WTC11 (cell line): ENCODE data around the gene TMC4. TPM values are rescaled to one million over a fixed set of nuclear protein-coding genes. Genes with fewer than 3 reads are reported as not detected.

ENCODE experiments used
- ATAC-seq: fragments of 200-7000 bp; cut with Tn5 transposase; 2 replicates; pipeline ENCODE4 v1.10.0; 2021; ENCODE audit warnings: mild to moderate bottlenecking, moderate library complexity
- CTCF ChIA-PET: fragments of 300-600 bp; sonication (Branson Sonifier 250); formaldehyde crosslinking; loops from one replicate; lab custom pipeline; 2021; ENCODE audit warnings: antibody characterized with exemption; lab: Charles Lee
- POLR2A ChIA-PET: fragments of 350-600 bp; sonication (Branson Sonifier 250); formaldehyde crosslinking; loops from one replicate; lab custom pipeline; 2021; ENCODE audit warnings: antibody characterized with exemption; lab: Charles Lee
- DNase-seq: peaks from one replicate; pipeline ENCODE4 v3.0.0; 2021; ENCODE audit warnings: low spot score
- H3K27ac Mint-ChIP-seq: 2 replicates; pipeline ENCODE4 v1.8.0; 2021; ENCODE audit warnings: mixed read lengths
- H3K27me3 Mint-ChIP-seq: 2 replicates; pipeline ENCODE4 v1.8.0; 2021; ENCODE audit warnings: low read depth, mild to moderate bottlenecking, moderate library complexity, mixed read lengths
- H3K36me3 Mint-ChIP-seq: 2 replicates; pipeline ENCODE4 v1.8.0; 2021; ENCODE audit warnings: mixed read lengths
- H3K4me1 Mint-ChIP-seq: 2 replicates; pipeline ENCODE4 v1.8.0; 2022; ENCODE audit warnings: mixed read lengths
- H3K4me3 Mint-ChIP-seq: 2 replicates; pipeline ENCODE4 v1.8.0; 2021; ENCODE audit warnings: mild to moderate bottlenecking, moderate library complexity, mixed read lengths
- H3K9me3 Mint-ChIP-seq: 2 replicates; pipeline ENCODE4 v1.8.0; 2021; ENCODE audit warnings: mixed read lengths
- CBFB ChIP-seq: sonication (generic); formaldehyde crosslinking; IDR thresholded peaks from 2 replicates; pipeline ENCODE4 v1.8.1; 2022; ENCODE audit warnings: mild to moderate bottlenecking, low read depth, missing genetic modification reagents
- CREB1 ChIP-seq: sonication (generic); formaldehyde crosslinking; IDR thresholded peaks from 2 replicates; pipeline ENCODE4 v1.8.0; 2023; ENCODE audit warnings: mild to moderate bottlenecking, missing genetic modification reagents
- E2F1 ChIP-seq: sonication (generic); formaldehyde crosslinking; IDR thresholded peaks from 2 replicates; pipeline ENCODE4 v1.8.0; 2022; ENCODE audit warnings: mild to moderate bottlenecking, missing genetic modification reagents
- GRHL2 ChIP-seq: fragments of 250-450 bp; sonication (Bioruptor Pico); IDR thresholded peaks from 2 replicates; pipeline ENCODE4 v1.8.0; 2022; ENCODE audit warnings: mild to moderate bottlenecking, moderate library complexity; ENCODE audit not compliant: insufficient replicate concordance, severe bottlenecking
- IRF2 ChIP-seq: sonication (generic); formaldehyde crosslinking; IDR thresholded peaks from 2 replicates; pipeline ENCODE4 v1.8.0; 2022; ENCODE audit warnings: low read depth, missing genetic modification reagents, borderline replicate concordance
- JAZF1 ChIP-seq: fragments of 250-450 bp; sonication (Bioruptor Pico); IDR thresholded peaks from 2 replicates; pipeline ENCODE4 v1.9.0; 2021; ENCODE audit warnings: moderate library complexity, mild to moderate bottlenecking, inconsistent platforms
- KAT7 ChIP-seq: sonication (generic); formaldehyde crosslinking; IDR thresholded peaks from 2 replicates; pipeline ENCODE4 v1.8.1; 2023; ENCODE audit warnings: missing genetic modification reagents, mild to moderate bottlenecking, borderline replicate concordance
- MYBL2 ChIP-seq: sonication (generic); formaldehyde crosslinking; IDR thresholded peaks from 2 replicates; pipeline ENCODE4 v1.8.1; 2023; ENCODE audit warnings: mild to moderate bottlenecking, moderate library complexity, missing genetic modification reagents
- NFE2L1 ChIP-seq: sonication (generic); formaldehyde crosslinking; IDR thresholded peaks from 2 replicates; pipeline ENCODE4 v1.8.1; 2023; ENCODE audit warnings: missing genetic modification reagents
- NR3C1 ChIP-seq: sonication (generic); formaldehyde crosslinking; conservative IDR thresholded peaks from 2 replicates; pipeline ENCODE4 v1.8.1; 2023; ENCODE audit warnings: low read depth, mild to moderate bottlenecking, missing genetic modification reagents
- PREB ChIP-seq: sonication (generic); formaldehyde crosslinking; IDR thresholded peaks from 2 replicates; pipeline ENCODE4 v1.8.1; 2022; ENCODE audit warnings: mild to moderate bottlenecking, missing genetic modification reagents, moderate library complexity, borderline replicate concordance
- RORB ChIP-seq: fragments of 250-450 bp; sonication (Bioruptor Pico); IDR thresholded peaks from 2 replicates; pipeline ENCODE4 v1.9.0; 2021; ENCODE audit warnings: mild to moderate bottlenecking
- SMAD3 ChIP-seq: sonication (generic); formaldehyde crosslinking; IDR thresholded peaks from 2 replicates; pipeline ENCODE4 v1.8.0; 2022; ENCODE audit warnings: missing genetic modification reagents, mild to moderate bottlenecking, borderline replicate concordance
- SP1 ChIP-seq: sonication (generic); formaldehyde crosslinking; conservative IDR thresholded peaks from 2 replicates; pipeline ENCODE4 v1.8.1; 2022; ENCODE audit warnings: missing genetic modification reagents
- STAT6 ChIP-seq: sonication (generic); formaldehyde crosslinking; conservative IDR thresholded peaks from 2 replicates; pipeline ENCODE4 v1.8.1; 2023; ENCODE audit warnings: mild to moderate bottlenecking, low read depth, missing genetic modification reagents, moderate library complexity
- TP53 ChIP-seq: sonication (generic); formaldehyde crosslinking; IDR thresholded peaks from 2 replicates; pipeline ENCODE4 v1.8.1; 2023; ENCODE audit warnings: mild to moderate bottlenecking, missing genetic modification reagents
- ZBTB43 ChIP-seq: sonication (generic); formaldehyde crosslinking; IDR thresholded peaks from 2 replicates; pipeline ENCODE4 v1.8.1; 2023; ENCODE audit warnings: mild to moderate bottlenecking, missing genetic modification reagents
- ZMAT4 ChIP-seq: fragments of 250-450 bp; sonication (Bioruptor Pico); IDR thresholded peaks from 2 replicates; pipeline ENCODE4 v1.9.0; 2021; ENCODE audit warnings: mild to moderate bottlenecking
- ZNF232 ChIP-seq: sonication (generic); formaldehyde crosslinking; IDR thresholded peaks from 2 replicates; pipeline ENCODE4 v1.8.0; 2022; ENCODE audit warnings: mild to moderate bottlenecking, missing genetic modification reagents
- ZNF396 ChIP-seq: fragments of 250-450 bp; sonication (Bioruptor Pico); IDR thresholded peaks from 2 replicates; pipeline ENCODE4 v1.8.0; 2021; ENCODE audit warnings: mild to moderate bottlenecking, moderate library complexity, borderline replicate concordance
- ZNF425 ChIP-seq: fragments of 250-450 bp; sonication (Bioruptor Pico); conservative IDR thresholded peaks from 2 replicates; pipeline ENCODE4 v1.9.0; 2021; ENCODE audit warnings: mild to moderate bottlenecking
- ZSCAN18 ChIP-seq: fragments of 250-450 bp; sonication (Bioruptor Pico); IDR thresholded peaks from 2 replicates; pipeline ENCODE4 v2.1.2; 2022; ENCODE audit warnings: mild to moderate bottlenecking, moderate library complexity
- total RNA-seq: library from RNA; stranded (reverse); gene quantifications from 3 replicates; pipeline ENCODE4 v1.2.3, GENCODE V29; 2021

TMC4 gene
- total RNA-seq, 1 experiment from 2014 or later: 9.3 TPM

- no peaks in the 10 kb centered on the region for H3K9me3 Mint-ChIP-seq
- peaks cover 3% of the 10 kb centered on the region; the same call in 1 of the 2 replicates for H3K27me3 Mint-ChIP-seq
- peak overlapping the region; percentile 85 for H3K4me3 Mint-ChIP-seq
- ATAC-seq (no peak), DNase-seq (no peak)
- H3K36me3 Mint-ChIP-seq: peaks cover 37% of the 10 kb centered on the region
- POLR2A ChIA-PET: interaction anchor here (1.0 to 4.3 kb wide), 7 partner anchors 9 to 106 kb away, joined by 3 to 25 read pairs (median 4); partner anchors contain the start of genes CNOT3, LENG1, RPS9 and TMC4
- no peak for TF ChIP-seq RORB (CRISPR knock-in tag)
- no peak for TF ChIP-seq MYBL2 (CRISPR knock-in tag)
- no peak for TF ChIP-seq ZNF425 (CRISPR knock-in tag)
- no peak for TF ChIP-seq SP1 (CRISPR knock-in tag)
- no peak for TF ChIP-seq CREB1 (CRISPR knock-in tag)
- no peak for TF ChIP-seq ZNF232 (CRISPR knock-in tag)
- no peak for TF ChIP-seq GRHL2
- no peak for TF ChIP-seq CBFB (CRISPR knock-in tag)
- TF ChIP-seq ZNF396: no peak
- TF ChIP-seq ZSCAN18 (CRISPR knock-in tag): no peak
- TF ChIP-seq ZMAT4 (CRISPR knock-in tag): no peak
- TF ChIP-seq SMAD3 (CRISPR knock-in tag): no peak
- no peak for TF ChIP-seq JAZF1 (CRISPR knock-in tag)
- no peak for TF ChIP-seq IRF2
- H3K27ac Mint-ChIP-seq: peak overlapping the region; percentile 93
- CTCF ChIA-PET: interaction anchor here (0.6 to 4.2 kb wide), 12 partner anchors 9 to 1312 kb away, joined by 3 to 84 read pairs (median 4); partner anchors contain the start of gene TMC4
- peaks cover 31% of the 10 kb centered on the region for H3K4me1 Mint-ChIP-seq
Observed at GRCh38 chr19:54191811-54192453, 19.0 kb upstream of the TMC4 start.

GRCh38 chr19:54191011-54191810 is 18.3 kb upstream of the TMC4 start, which contains the start of gene TSEN34:
Gene TSEN34 (plus strand): TSS chr19:54191308. CDS start chr19:54191365, 57 bp downstream.
- ChIA-PET POLR2A (interaction anchor here (1.0 to 4.3 kb wide), 10 partner anchors 10 to 126 kb away, joined by 3 to 25 read pairs (median 4); partner anchors contain the start of genes CNOT3, LENG1, RPS9 and TMC4), CTCF (interaction anchor here (1.0 to 4.2 kb wide), 12 partner anchors 10 to 292 kb away, joined by 3 to 84 read pairs (median 4); partner anchors contain the start of gene TMC4)
- peak; percentile 1 for ATAC-seq
- DNase-seq: peak; percentile 80
- Mint-ChIP-seq H3K27ac (peak within 1 kb of the TSS; percentile 100), H3K27me3 (peaks cover 3% of the 10 kb centered on the region; the same call in 1 of the 2 replicates), H3K4me3 (peak within 1 kb of the TSS; percentile 85), H3K9me3 (no peaks in the 10 kb centered on the region), H3K36me3 (peaks cover 44% of the 10 kb centered on the region), H3K4me1 (peaks cover 32% of the 10 kb centered on the region)
- TF ChIP-seq E2F1 (0 out of 2 replicates have a peak, but pooled peaks have one; percentile 46), TP53 (CRISPR knock-in tag) (no peak), PREB (CRISPR knock-in tag) (no peak), STAT6 (CRISPR knock-in tag) (no peak), SP1 (CRISPR knock-in tag) (peak; percentile 49; the same call in 1 of the 2 replicates), NFE2L1 (no peak), KAT7 (CRISPR knock-in tag) (no peak), ZBTB43 (CRISPR knock-in tag) (0 out of 2 replicates have a peak, but pooled peaks have one; percentile 27), NR3C1 (CRISPR knock-in tag) (no peak)
